OCI-LY1 (cell line): ENCODE data around the gene NHLRC4.
A peak's percentile ranks its signal among the peaks of the same experiment; 100 is the strongest.

Experiments used
- H2AFZ ChIP-seq: fragments of 200-600 bp; sonication (generic), shearing (Covaris generic); 2 replicates; pipeline ENCODE4 v1.6.0; 2014; ENCODE audit warnings: antibody characterized with exemption, mild to moderate bottlenecking, low read length
- H3F3A ChIP-seq: fragments of 200-600 bp; sonication (generic), shearing (Covaris generic); 2 replicates; pipeline ENCODE4 v1.6.0; 2014; ENCODE audit warnings: mild to moderate bottlenecking, antibody characterized with exemption, low read length, moderate library complexity; ENCODE audit not compliant: insufficient read depth
- H3K27ac ChIP-seq: fragments of 200-600 bp; sonication (generic); 2 replicates; pipeline ENCODE4 v1.5.1; 2014; ENCODE audit warnings: low read length, mixed run types, mild to moderate bottlenecking, low read depth; ENCODE audit not compliant: poor library complexity, severe bottlenecking
- H3K27me3 ChIP-seq: fragments of 200-600 bp; sonication (generic); 2 replicates; pipeline ENCODE4 v1.6.0; 2014; ENCODE audit warnings: antibody characterized with exemption, mild to moderate bottlenecking, low read length, moderate library complexity; ENCODE audit not compliant: insufficient read depth
- H3K36me3 ChIP-seq: fragments of 200-600 bp; sonication (generic); 2 replicates; pipeline ENCODE4 v1.6.1; 2014; ENCODE audit warnings: mild to moderate bottlenecking, antibody characterized with exemption, low read length, moderate library complexity, mixed read lengths; ENCODE audit not compliant: insufficient read depth
- H3K4me1 ChIP-seq: fragments of 200-600 bp; sonication (generic); 2 replicates; pipeline ENCODE4 v1.5.1; 2014; ENCODE audit warnings: mild to moderate bottlenecking, low read length, moderate library complexity; ENCODE audit not compliant: insufficient read depth, severe bottlenecking
- H3K4me2 ChIP-seq: fragments of 200-600 bp; sonication (generic), shearing (Covaris generic); 2 replicates; pipeline ENCODE4 v1.6.1; 2014; ENCODE audit warnings: low read length
- H3K4me3 ChIP-seq: fragments of 200-600 bp; sonication (generic); 2 replicates; pipeline ENCODE4 v1.5.1; 2014; ENCODE audit warnings: low read length, low read depth, mild to moderate bottlenecking, mixed read lengths; ENCODE audit not compliant: poor library complexity, severe bottlenecking
- H3K79me2 ChIP-seq: fragments of 200-600 bp; shearing (Covaris generic); 2 replicates; pipeline ENCODE4 v1.6.1; 2016; ENCODE audit warnings: mixed run types, low read length, mixed read lengths; ENCODE audit not compliant: insufficient read depth
- H3K9ac ChIP-seq: fragments of 200-600 bp; sonication (generic), shearing (Covaris generic); 2 replicates; pipeline ENCODE4 v1.6.1; 2014; ENCODE audit warnings: mild to moderate bottlenecking, low read length, mixed read lengths
- H3K9me2 ChIP-seq: fragments of 200-600 bp; sonication (generic), shearing (Covaris generic); 2 replicates; pipeline ENCODE4 v1.6.1; 2014; ENCODE audit warnings: low read depth, mild to moderate bottlenecking, low read length, mixed read lengths
- H3K9me3 ChIP-seq: fragments of 200-600 bp; shearing (Covaris generic); 2 replicates; pipeline ENCODE4 v1.6.1; 2014; ENCODE audit warnings: low read length, mixed read lengths
- H4K20me1 ChIP-seq: fragments of 200-600 bp; sonication (generic), shearing (Covaris generic); 2 replicates; pipeline ENCODE4 v1.6.0; 2016; ENCODE audit warnings: mild to moderate bottlenecking, low read length; ENCODE audit not compliant: insufficient read depth
- EZH2 ChIP-seq: fragments of 200-600 bp; sonication (generic), shearing (Covaris generic); IDR thresholded peaks from 2 replicates; pipeline ENCODE4 v1.8.0; 2017; ENCODE audit warnings: borderline replicate concordance, mixed run types, mild to moderate bottlenecking, antibody characterized with exemption, low read length, moderate library complexity, mixed read lengths
- TF ChIP-seq, protein P1 (sequence below): fragments of 200-600 bp; sonication (generic), shearing (Covaris generic); IDR thresholded peaks from 2 replicates; pipeline ENCODE4 v1.5.1; 2017; ENCODE audit warnings: mild to moderate bottlenecking, antibody characterized with exemption, low read length, moderate library complexity, mixed read lengths

Gene NHLRC4

DNA sequence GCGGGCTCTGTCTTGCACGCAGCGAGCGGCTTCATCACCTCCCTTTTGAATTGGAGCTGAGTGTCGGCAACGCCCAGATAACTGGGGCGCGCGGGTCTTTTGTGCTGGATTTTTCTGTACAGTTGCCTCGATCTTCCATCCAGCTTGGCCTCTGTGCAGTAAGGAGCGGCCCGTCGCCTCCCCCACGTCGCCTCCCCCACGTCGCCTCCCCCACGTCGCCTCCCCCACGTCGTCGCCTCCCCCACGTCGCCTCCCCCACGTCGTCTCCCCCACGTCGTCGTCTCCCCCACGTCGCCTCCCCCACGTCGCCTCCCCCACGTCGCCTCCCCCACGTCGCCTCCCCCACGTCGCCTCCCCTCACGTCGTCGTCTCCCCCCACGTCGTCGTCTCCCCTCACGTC lies 22.3 kb upstream of the NHLRC4 start:
- H3K36me3 ChIP-seq: no peaks in the 10 kb centered on the region
- no peak overlapping the region for H3K4me3 ChIP-seq
- no peak overlapping the region for H3K27ac ChIP-seq
- no peaks in the 10 kb centered on the region for H3K27me3 ChIP-seq
- no peak overlapping the region for H2AFZ ChIP-seq
- no peaks in the 10 kb centered on the region for H3K4me1 ChIP-seq
- no peak overlapping the region for H3K9ac ChIP-seq
- H4K20me1 ChIP-seq: no peaks in the 10 kb centered on the region
- H3K4me2 ChIP-seq: no peak overlapping the region
- no peaks in the 10 kb centered on the region for H3K9me2 ChIP-seq
- H3K9me3 ChIP-seq: no peaks in the 10 kb centered on the region
- H3K79me2 ChIP-seq: no peaks in the 10 kb centered on the region
- no peaks in the 10 kb centered on the region for H3F3A ChIP-seq
- TF ChIP-seq, protein P1, sequence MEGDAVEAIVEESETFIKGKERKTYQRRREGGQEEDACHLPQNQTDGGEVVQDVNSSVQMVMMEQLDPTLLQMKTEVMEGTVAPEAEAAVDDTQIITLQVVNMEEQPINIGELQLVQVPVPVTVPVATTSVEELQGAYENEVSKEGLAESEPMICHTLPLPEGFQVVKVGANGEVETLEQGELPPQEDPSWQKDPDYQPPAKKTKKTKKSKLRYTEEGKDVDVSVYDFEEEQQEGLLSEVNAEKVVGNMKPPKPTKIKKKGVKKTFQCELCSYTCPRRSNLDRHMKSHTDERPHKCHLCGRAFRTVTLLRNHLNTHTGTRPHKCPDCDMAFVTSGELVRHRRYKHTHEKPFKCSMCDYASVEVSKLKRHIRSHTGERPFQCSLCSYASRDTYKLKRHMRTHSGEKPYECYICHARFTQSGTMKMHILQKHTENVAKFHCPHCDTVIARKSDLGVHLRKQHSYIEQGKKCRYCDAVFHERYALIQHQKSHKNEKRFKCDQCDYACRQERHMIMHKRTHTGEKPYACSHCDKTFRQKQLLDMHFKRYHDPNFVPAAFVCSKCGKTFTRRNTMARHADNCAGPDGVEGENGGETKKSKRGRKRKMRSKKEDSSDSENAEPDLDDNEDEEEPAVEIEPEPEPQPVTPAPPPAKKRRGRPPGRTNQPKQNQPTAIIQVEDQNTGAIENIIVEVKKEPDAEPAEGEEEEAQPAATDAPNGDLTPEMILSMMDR: no peak
- TF ChIP-seq EZH2: no peak

DNA sequence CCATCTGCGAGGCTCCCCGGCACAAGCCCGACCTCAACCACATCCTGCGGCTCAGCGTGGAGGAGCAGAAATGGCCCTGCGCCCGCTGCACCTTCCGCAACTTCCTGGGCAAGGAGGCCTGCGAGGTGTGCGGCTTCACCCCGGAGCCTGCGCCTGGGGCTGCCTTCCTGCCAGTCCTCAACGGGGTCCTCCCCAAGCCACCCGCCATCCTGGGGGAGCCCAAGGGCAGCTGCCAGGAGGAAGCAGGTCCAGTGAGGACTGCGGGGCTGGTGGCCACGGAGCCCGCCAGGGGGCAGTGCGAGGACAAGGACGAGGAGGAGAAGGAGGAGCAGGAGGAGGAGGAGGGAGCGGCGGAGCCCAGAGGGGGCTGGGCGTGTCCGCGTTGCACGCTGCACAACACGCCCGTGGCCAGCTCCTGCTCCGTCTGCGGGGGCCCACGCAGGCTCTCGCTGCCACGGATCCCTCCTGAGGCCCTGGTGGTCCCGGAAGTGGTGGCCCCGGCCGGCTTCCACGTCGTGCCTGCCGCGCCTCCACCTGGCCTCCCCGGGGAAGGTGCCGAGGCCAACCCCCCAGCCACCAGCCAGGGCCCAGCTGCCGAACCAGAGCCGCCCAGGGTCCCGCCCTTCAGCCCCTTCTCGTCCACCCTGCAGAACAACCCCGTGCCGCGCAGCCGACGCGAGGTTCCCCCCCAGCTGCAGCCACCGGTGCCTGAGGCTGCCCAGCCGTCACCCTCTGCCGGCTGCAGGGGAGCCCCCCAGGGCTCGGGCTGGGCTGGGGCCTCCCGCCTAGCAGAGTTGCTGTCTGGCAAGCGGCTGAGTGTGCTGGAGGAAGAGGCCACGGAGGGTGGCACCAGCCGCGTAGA lies 19.7 kb upstream of the NHLRC4 start:
- Histone ChIP-seq H3K9me2 (no peaks in the 10 kb centered on the region), H3K9me3 (no peaks in the 10 kb centered on the region), H3F3A (no peaks in the 10 kb centered on the region), H3K4me1 (no peaks in the 10 kb centered on the region), H3K4me2 (no peak overlapping the region), H3K36me3 (peaks cover 7% of the 10 kb centered on the region; the same call in 1 of the 2 replicates), H2AFZ (no peak overlapping the region), H3K9ac (no peak overlapping the region), H3K79me2 (no peaks in the 10 kb centered on the region), H3K4me3 (no peak overlapping the region), H3K27me3 (no peaks in the 10 kb centered on the region), H3K27ac (no peak overlapping the region), H4K20me1 (no peaks in the 10 kb centered on the region)
- TF ChIP-seq, protein P1: peak; percentile 44; the same call in 1 of the 2 replicates
- no peak for TF ChIP-seq EZH2

DNA sequence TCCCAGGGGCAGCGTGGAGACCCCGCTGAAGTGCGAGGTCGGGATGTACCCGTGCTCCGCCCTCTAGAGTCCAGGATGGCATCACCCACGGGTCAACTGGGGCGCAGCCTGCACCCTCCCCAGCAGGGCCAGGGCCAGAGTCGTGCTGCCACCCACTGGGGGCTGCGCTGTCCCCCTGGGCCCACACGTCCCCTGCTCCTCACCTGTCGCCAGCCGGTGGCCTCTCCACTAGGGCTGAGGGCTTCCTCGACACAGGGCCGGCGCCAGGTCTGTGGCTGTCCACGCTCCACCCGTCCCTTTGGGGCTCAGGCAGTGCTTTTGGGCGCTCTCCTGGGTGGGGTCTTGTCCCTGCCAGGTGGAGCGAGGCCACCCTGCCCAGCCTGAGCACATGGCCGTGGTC lies 18.2 kb upstream of the NHLRC4 start:
- H3K9me2 ChIP-seq: no peaks in the 10 kb centered on the region
- no peaks in the 10 kb centered on the region for H3K79me2 ChIP-seq
- no peaks in the 10 kb centered on the region for H3K27me3 ChIP-seq
- H3K27ac ChIP-seq: no peak overlapping the region
- no peak overlapping the region for H3K9ac ChIP-seq
- H3K4me2 ChIP-seq: no peak overlapping the region
- H3F3A ChIP-seq: no peaks in the 10 kb centered on the region
- no peaks in the 10 kb centered on the region for H4K20me1 ChIP-seq
- H3K4me3 ChIP-seq: no peak overlapping the region
- no peaks in the 10 kb centered on the region for H3K4me1 ChIP-seq
- TF ChIP-seq, protein P1: no peak
- TF ChIP-seq EZH2: no peak
- peaks cover 7% of the 10 kb centered on the region for H3K36me3 ChIP-seq
- no peak overlapping the region for H2AFZ ChIP-seq
- H3K9me3 ChIP-seq: no peaks in the 10 kb centered on the region
